ENCODE measurements around the gene CTLA4. TPM values are rescaled to one million over a fixed set of nuclear protein-coding genes. Genes with fewer than 3 reads are reported as not detected.
A peak's percentile ranks its signal among the peaks of the same experiment; 100 is the strongest.

Gene CTLA4
- total RNA-seq, 1 donor from 2014 or later, result 0.11 TPM

DNA sequence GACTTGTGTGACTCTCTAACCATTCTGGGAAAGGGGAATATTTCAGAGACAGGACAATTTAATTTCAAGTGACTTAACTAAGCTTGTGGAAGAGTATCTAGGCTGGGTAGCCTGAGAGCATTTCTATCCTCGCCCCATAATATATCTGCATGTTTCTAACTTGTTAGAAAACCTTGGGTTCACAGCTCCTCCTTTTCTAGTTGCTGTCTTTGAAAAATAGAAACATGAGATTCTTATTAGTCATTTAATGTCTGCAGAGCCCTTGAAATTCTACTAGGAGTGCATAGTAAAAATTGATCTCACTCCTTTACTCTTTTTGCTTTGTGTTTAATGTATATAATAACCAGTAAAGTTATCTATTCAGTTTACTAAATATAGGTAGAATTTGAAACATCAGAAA, 22.4 kb downstream of the CTLA4 start:
- no peak for DNase-seq
- H3K27ac ChIP-seq (replicated peaks), result no peak overlapping the region
- intact Hi-C loops (cut with micrococcal nuclease), result no loop called here
- no peak overlapping the region for H3K4me3 ChIP-seq
- TF ChIP-seq, protein P1, sequence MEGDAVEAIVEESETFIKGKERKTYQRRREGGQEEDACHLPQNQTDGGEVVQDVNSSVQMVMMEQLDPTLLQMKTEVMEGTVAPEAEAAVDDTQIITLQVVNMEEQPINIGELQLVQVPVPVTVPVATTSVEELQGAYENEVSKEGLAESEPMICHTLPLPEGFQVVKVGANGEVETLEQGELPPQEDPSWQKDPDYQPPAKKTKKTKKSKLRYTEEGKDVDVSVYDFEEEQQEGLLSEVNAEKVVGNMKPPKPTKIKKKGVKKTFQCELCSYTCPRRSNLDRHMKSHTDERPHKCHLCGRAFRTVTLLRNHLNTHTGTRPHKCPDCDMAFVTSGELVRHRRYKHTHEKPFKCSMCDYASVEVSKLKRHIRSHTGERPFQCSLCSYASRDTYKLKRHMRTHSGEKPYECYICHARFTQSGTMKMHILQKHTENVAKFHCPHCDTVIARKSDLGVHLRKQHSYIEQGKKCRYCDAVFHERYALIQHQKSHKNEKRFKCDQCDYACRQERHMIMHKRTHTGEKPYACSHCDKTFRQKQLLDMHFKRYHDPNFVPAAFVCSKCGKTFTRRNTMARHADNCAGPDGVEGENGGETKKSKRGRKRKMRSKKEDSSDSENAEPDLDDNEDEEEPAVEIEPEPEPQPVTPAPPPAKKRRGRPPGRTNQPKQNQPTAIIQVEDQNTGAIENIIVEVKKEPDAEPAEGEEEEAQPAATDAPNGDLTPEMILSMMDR (IDR thresholded peaks at IDR 0.05; ENCODE audit: borderline replicate concordance), result no peak
- peaks cover 5% of the 10 kb centered on the region for H3K4me1 ChIP-seq
- no peaks in the 10 kb centered on the region for H3K27me3 ChIP-seq (ENCODE audit: low read depth)
- H3K9me3 ChIP-seq (replicated peaks), result no peaks in the 10 kb centered on the region
- H3K36me3 ChIP-seq, result no peaks in the 10 kb centered on the region

- DNase-seq, result no peak
- H3K9me3 ChIP-seq (replicated peaks), result no peaks in the 10 kb centered on the region
- peaks cover 5% of the 10 kb centered on the region for H3K4me1 ChIP-seq
- no peak overlapping the region for H3K27ac ChIP-seq (replicated peaks)
- TF ChIP-seq, protein P1 (IDR thresholded peaks at IDR 0.05; ENCODE audit: borderline replicate concordance), result no peak
- intact Hi-C loops (cut with micrococcal nuclease), result no loop called here
- no peaks in the 10 kb centered on the region for H3K36me3 ChIP-seq
- H3K27me3 ChIP-seq (ENCODE audit: low read depth), result no peaks in the 10 kb centered on the region
- no peak overlapping the region for H3K4me3 ChIP-seq
Measured at GRCh38 chr2:203890733-203891132, 23.2 kb downstream of the CTLA4 start.

DNA sequence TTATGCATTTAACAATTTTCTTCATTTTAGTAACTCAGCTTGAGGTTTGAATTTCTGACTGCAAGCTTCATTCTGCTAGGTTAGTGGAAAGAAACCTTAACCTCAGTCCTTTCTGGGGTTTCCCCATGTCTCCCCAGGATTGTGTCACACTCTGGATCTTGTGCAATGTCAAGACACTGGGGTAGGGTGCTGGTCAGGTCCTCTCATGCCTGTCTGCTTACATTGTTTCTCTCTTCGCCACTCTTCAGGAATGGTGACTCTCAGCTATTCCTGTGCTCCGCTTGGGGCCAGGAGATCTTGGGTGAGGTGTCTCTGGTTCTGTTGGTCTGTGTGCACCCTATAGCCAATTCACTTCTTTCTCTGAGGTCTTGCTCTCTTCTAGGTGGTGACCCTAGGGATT, 23.9 kb downstream of the CTLA4 start:
- H3K4me3 ChIP-seq, result no peak overlapping the region
- no peak overlapping the region for H3K27ac ChIP-seq (replicated peaks)
- peaks cover 5% of the 10 kb centered on the region for H3K4me1 ChIP-seq
- no peaks in the 10 kb centered on the region for H3K36me3 ChIP-seq
- no peak for DNase-seq
- TF ChIP-seq, protein P1 (IDR thresholded peaks at IDR 0.05; ENCODE audit: borderline replicate concordance), result no peak
- H3K9me3 ChIP-seq (replicated peaks), result no peaks in the 10 kb centered on the region
- intact Hi-C loops (cut with micrococcal nuclease), result no loop called here
- no peaks in the 10 kb centered on the region for H3K27me3 ChIP-seq (ENCODE audit: low read depth)

- Histone ChIP-seq H3K9me3 (replicated peaks) (no peaks in the 10 kb centered on the region), H3K4me3 (no peak overlapping the region), H3K4me1 (peaks cover 5% of the 10 kb centered on the region), H3K36me3 (no peaks in the 10 kb centered on the region), H3K27ac (replicated peaks) (no peak overlapping the region), H3K27me3 (ENCODE audit: low read depth) (no peaks in the 10 kb centered on the region)
- intact Hi-C loops (cut with micrococcal nuclease), result no loop called here
- TF ChIP-seq, protein P1 (IDR thresholded peaks at IDR 0.05; ENCODE audit: borderline replicate concordance), result no peak
- DNase-seq, result no peak
Measured at GRCh38 chr2:203892207-203892606, 24.6 kb downstream of the CTLA4 start.

- no peaks in the 10 kb centered on the region for H3K36me3 ChIP-seq
- H3K27me3 ChIP-seq (ENCODE audit: low read depth), result no peaks in the 10 kb centered on the region
- intact Hi-C loops (cut with micrococcal nuclease), result no loop called here
- peaks cover 5% of the 10 kb centered on the region for H3K4me1 ChIP-seq
- H3K4me3 ChIP-seq, result no peak overlapping the region
- TF ChIP-seq, protein P1 (IDR thresholded peaks at IDR 0.05; ENCODE audit: borderline replicate concordance), result no peak
- H3K27ac ChIP-seq (replicated peaks), result peak overlapping the region; percentile 66
- DNase-seq, result peak; percentile 68
- H3K9me3 ChIP-seq (replicated peaks), result no peaks in the 10 kb centered on the region
Measured at GRCh38 chr2:203893401-203893800, 25.8 kb downstream of the CTLA4 start.

DNA sequence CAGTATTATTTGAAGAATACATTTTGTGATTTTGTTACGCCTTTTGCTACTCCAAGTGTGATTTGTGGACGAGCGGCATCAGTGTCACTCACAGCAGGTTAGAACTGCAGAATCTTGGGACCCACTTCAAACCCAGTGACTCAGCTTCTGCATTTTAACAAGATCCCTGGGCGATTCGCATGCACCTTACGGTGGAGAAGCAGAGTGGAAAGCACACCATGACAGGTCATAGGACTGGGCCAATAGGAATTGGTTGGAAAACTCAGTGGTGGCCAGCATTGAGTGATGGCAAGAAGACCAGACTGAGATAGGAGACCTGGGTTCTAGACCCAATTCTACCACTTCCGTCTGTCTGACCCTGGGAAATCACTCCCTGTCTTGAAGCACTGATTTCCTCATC, 26.3 kb downstream of the CTLA4 start:
- no peak overlapping the region for H3K4me3 ChIP-seq
- peaks cover 5% of the 10 kb centered on the region for H3K4me1 ChIP-seq
- intact Hi-C loops (cut with micrococcal nuclease), result no loop called here
- no peaks in the 10 kb centered on the region for H3K27me3 ChIP-seq (ENCODE audit: low read depth)
- TF ChIP-seq, protein P1 (IDR thresholded peaks at IDR 0.05; ENCODE audit: borderline replicate concordance), result no peak
- DNase-seq, result no peak
- peak overlapping the region; percentile 51 for H3K27ac ChIP-seq (replicated peaks)
- no peaks in the 10 kb centered on the region for H3K36me3 ChIP-seq
- no peaks in the 10 kb centered on the region for H3K9me3 ChIP-seq (replicated peaks)
